ENCODE data around the gene KCNIP4. TPM values are rescaled to one million over a fixed set of nuclear protein-coding genes. Genes with fewer than 3 reads are reported as not detected.
A peak's percentile ranks its signal among the peaks of the same experiment; 100 is the strongest.

The KCNIP4 gene
- total RNA-seq, 1 donor from 2014 or later: 16.7 TPM

- DNase-seq (ENCODE audit: low spot score in 2 of 2) (no peak), FAIRE-seq (no peak)
Observed at GRCh38 chr4:21517126-21517859, 431.3 kb downstream of the KCNIP4 start.

- DNase-seq (ENCODE audit: low spot score in 2 of 2) (no peak), FAIRE-seq (no peak)
Observed at GRCh38 chr4:21514022-21514694, 434.4 kb downstream of the KCNIP4 start.

GRCh38 chr4:21512353-21512752 is 436.2 kb downstream of the KCNIP4 start:
- peak; percentile 96 for FAIRE-seq
- DNase-seq (ENCODE audit: low spot score in 2 of 2): peak; percentile 12 to 19

GRCh38 chr4:21507439-21507838 is 441.1 kb downstream of the KCNIP4 start:
- FAIRE-seq (no peak), DNase-seq (ENCODE audit: low spot score in 2 of 2) (no peak)

- DNase-seq (ENCODE audit: low spot score in 2 of 2): no peak
- no peak for FAIRE-seq
Observed at GRCh38 chr4:21490682-21491081, 457.9 kb downstream of the KCNIP4 start.

- no peak for DNase-seq (ENCODE audit: low spot score in 2 of 2)
- no peak for FAIRE-seq
Observed at GRCh38 chr4:21476757-21477156, 471.8 kb downstream of the KCNIP4 start.

GRCh38 chr4:21474195-21474594 is 474.4 kb downstream of the KCNIP4 start:
- DNase-seq (ENCODE audit: low spot score in 2 of 2) (no peak), FAIRE-seq (no peak)

- DNase-seq (ENCODE audit: low spot score in 2 of 2) (no peak), FAIRE-seq (no peak)
Observed at GRCh38 chr4:21470535-21470934, 478.0 kb downstream of the KCNIP4 start.

GRCh38 chr4:21469438-21470300 is 478.9 kb downstream of the KCNIP4 start:
- no peak for DNase-seq (ENCODE audit: low spot score in 2 of 2)
- peak; percentile 95 for FAIRE-seq

- no peak for DNase-seq (ENCODE audit: low spot score in 2 of 2)
- FAIRE-seq: no peak
Observed at GRCh38 chr4:21467551-21467950, 481.0 kb downstream of the KCNIP4 start.

- DNase-seq (ENCODE audit: low spot score in 2 of 2): no peak
- no peak for FAIRE-seq
Observed at GRCh38 chr4:21457086-21457840, 491.3 kb downstream of the KCNIP4 start.

- DNase-seq (ENCODE audit: low spot score in 2 of 2): no peak
- no peak for FAIRE-seq
Observed at GRCh38 chr4:21454831-21455230, 493.7 kb downstream of the KCNIP4 start.

GRCh38 chr4:21454201-21454600 is 494.4 kb downstream of the KCNIP4 start:
- DNase-seq (ENCODE audit: low spot score in 2 of 2): no peak
- no peak for FAIRE-seq

- no peak for DNase-seq (ENCODE audit: low spot score in 2 of 2)
- FAIRE-seq: no peak
Observed at GRCh38 chr4:21452931-21453330, 495.6 kb downstream of the KCNIP4 start.

- DNase-seq (ENCODE audit: low spot score in 2 of 2) (no peak), FAIRE-seq (no peak)
Observed at GRCh38 chr4:21451032-21451431, 497.5 kb downstream of the KCNIP4 start.

GRCh38 chr4:21450331-21450730 is 498.2 kb downstream of the KCNIP4 start:
- DNase-seq (ENCODE audit: low spot score in 2 of 2) (no peak), FAIRE-seq (no peak)

- no peak for DNase-seq (ENCODE audit: low spot score in 2 of 2)
- FAIRE-seq: no peak
Observed at GRCh38 chr4:21447301-21448054, 501.1 kb downstream of the KCNIP4 start.

- FAIRE-seq: no peak
- no peak for DNase-seq (ENCODE audit: low spot score in 2 of 2)
Observed at GRCh38 chr4:21420166-21420565, 528.4 kb downstream of the KCNIP4 start.

GRCh38 chr4:21415728-21416127 is 532.8 kb downstream of the KCNIP4 start:
- no peak for FAIRE-seq
- DNase-seq (ENCODE audit: low spot score in 2 of 2): no peak

Data from frontal cortex (tissue), 4 donors.